HCT116 (cell line): Measurements from ENCODE around the gene MRAS.

Experiments used
- CBX3 ChIP-seq: IDR thresholded peaks from 2 replicates; pipeline ENCODE4 v1.6.1; 2012; ENCODE audit warnings: low read depth
- EZH2 ChIP-seq: fragments of 200-600 bp; sonication (generic); IDR thresholded peaks from 2 replicates; pipeline ENCODE4 v1.6.1; 2017; ENCODE audit warnings: antibody characterized with exemption, mixed run types
- FOSL1 ChIP-seq: IDR thresholded peaks from 2 replicates; pipeline ENCODE4 v1.6.1; 2012; ENCODE audit warnings: low read depth
- JUND ChIP-seq: IDR thresholded peaks from 2 replicates; pipeline ENCODE4 v1.6.1; 2012
- POLR2A ChIP-seq: IDR thresholded peaks from 2 replicates; pipeline ENCODE4 v1.7.0; 2011; ENCODE audit warnings: borderline replicate concordance; ENCODE audit not compliant: insufficient read depth, insufficient read length; ENCODE audit errors: extremely low read depth
- POLR2AphosphoS5 ChIP-seq: IDR thresholded peaks from 2 replicates; pipeline ENCODE4 v1.6.1; 2011; ENCODE audit warnings: mild to moderate bottlenecking, low read depth, low read length, moderate library complexity
- SP1 ChIP-seq: IDR thresholded peaks from 2 replicates; pipeline ENCODE4 v1.6.1; 2012; ENCODE audit warnings: low read depth
- ZFX ChIP-seq: fragments of 450-650 bp; IDR thresholded peaks from 2 replicates; pipeline ENCODE4 v1.6.1; 2017
- TF ChIP-seq, protein P1 (sequence below): IDR thresholded peaks from 2 replicates; pipeline ENCODE4 v1.6.1; 2012; ENCODE audit warnings: low read depth
- TF ChIP-seq, protein P2 (sequence below), 3 experiments: fragments of 200-600 bp in 1 of 3; sonication (generic) in 1 of 3; IDR thresholded peaks in 2 of 3; conservative IDR thresholded peaks in 1 of 3; 2 replicates each; pipeline ENCODE4 v1.5.1; 2012 to 2017; ENCODE audit warnings: low read depth in 2 of 3, low read length in 2 of 3, antibody characterized with exemption in 1 of 3, borderline replicate concordance in 1 of 3, control low read depth in 1 of 3, mild to moderate bottlenecking in 1 of 3, mixed read lengths in 1 of 3, mixed run types in 1 of 3, moderate library complexity in 1 of 3; ENCODE audit not compliant: insufficient read depth in 1 of 3
- TF ChIP-seq, protein P3 (sequence below): IDR thresholded peaks from 2 replicates; pipeline ENCODE4 v1.6.1; 2011; ENCODE audit warnings: mild to moderate bottlenecking, low read length, moderate library complexity; ENCODE audit not compliant: insufficient replicate concordance; ENCODE audit errors: extremely low read depth

DNA sequence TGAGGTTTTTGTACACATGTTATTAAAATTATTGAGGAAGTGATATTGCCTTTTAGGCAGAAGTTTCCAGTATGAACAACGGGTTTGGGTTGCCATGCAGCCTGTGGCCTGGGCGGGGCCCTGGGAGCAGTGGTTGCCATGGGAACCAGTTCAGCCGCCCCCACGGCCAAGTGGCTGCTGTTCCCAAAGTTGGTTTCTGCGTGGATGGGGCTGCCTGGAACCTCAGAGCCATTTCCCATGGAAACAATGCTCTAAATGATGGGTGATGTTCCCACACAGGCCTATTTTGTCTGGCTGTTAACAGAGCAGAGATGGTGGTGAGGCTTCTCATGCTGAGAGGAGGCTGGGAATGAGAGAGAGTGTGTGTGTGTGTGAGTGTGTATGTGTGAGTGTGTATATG, 19.5 kb downstream of the MRAS start:
- TF ChIP-seq, protein P1, sequence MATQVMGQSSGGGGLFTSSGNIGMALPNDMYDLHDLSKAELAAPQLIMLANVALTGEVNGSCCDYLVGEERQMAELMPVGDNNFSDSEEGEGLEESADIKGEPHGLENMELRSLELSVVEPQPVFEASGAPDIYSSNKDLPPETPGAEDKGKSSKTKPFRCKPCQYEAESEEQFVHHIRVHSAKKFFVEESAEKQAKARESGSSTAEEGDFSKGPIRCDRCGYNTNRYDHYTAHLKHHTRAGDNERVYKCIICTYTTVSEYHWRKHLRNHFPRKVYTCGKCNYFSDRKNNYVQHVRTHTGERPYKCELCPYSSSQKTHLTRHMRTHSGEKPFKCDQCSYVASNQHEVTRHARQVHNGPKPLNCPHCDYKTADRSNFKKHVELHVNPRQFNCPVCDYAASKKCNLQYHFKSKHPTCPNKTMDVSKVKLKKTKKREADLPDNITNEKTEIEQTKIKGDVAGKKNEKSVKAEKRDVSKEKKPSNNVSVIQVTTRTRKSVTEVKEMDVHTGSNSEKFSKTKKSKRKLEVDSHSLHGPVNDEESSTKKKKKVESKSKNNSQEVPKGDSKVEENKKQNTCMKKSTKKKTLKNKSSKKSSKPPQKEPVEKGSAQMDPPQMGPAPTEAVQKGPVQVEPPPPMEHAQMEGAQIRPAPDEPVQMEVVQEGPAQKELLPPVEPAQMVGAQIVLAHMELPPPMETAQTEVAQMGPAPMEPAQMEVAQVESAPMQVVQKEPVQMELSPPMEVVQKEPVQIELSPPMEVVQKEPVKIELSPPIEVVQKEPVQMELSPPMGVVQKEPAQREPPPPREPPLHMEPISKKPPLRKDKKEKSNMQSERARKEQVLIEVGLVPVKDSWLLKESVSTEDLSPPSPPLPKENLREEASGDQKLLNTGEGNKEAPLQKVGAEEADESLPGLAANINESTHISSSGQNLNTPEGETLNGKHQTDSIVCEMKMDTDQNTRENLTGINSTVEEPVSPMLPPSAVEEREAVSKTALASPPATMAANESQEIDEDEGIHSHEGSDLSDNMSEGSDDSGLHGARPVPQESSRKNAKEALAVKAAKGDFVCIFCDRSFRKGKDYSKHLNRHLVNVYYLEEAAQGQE, result no peak
- TF ChIP-seq, protein P2, sequence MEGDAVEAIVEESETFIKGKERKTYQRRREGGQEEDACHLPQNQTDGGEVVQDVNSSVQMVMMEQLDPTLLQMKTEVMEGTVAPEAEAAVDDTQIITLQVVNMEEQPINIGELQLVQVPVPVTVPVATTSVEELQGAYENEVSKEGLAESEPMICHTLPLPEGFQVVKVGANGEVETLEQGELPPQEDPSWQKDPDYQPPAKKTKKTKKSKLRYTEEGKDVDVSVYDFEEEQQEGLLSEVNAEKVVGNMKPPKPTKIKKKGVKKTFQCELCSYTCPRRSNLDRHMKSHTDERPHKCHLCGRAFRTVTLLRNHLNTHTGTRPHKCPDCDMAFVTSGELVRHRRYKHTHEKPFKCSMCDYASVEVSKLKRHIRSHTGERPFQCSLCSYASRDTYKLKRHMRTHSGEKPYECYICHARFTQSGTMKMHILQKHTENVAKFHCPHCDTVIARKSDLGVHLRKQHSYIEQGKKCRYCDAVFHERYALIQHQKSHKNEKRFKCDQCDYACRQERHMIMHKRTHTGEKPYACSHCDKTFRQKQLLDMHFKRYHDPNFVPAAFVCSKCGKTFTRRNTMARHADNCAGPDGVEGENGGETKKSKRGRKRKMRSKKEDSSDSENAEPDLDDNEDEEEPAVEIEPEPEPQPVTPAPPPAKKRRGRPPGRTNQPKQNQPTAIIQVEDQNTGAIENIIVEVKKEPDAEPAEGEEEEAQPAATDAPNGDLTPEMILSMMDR (IDR thresholded peaks at IDR 0.05 in 2 of 3, conservative IDR thresholded peaks at IDR 0.05 in 1 of 3; ENCODE audit: borderline replicate concordance in 1 of 3, insufficient read depth in 1 of 3, low read depth in 2 of 3, low read length in 2 of 3), result no peak
- TF ChIP-seq POLR2A, result no peak
- TF ChIP-seq SP1, result no peak
- TF ChIP-seq, protein P3, sequence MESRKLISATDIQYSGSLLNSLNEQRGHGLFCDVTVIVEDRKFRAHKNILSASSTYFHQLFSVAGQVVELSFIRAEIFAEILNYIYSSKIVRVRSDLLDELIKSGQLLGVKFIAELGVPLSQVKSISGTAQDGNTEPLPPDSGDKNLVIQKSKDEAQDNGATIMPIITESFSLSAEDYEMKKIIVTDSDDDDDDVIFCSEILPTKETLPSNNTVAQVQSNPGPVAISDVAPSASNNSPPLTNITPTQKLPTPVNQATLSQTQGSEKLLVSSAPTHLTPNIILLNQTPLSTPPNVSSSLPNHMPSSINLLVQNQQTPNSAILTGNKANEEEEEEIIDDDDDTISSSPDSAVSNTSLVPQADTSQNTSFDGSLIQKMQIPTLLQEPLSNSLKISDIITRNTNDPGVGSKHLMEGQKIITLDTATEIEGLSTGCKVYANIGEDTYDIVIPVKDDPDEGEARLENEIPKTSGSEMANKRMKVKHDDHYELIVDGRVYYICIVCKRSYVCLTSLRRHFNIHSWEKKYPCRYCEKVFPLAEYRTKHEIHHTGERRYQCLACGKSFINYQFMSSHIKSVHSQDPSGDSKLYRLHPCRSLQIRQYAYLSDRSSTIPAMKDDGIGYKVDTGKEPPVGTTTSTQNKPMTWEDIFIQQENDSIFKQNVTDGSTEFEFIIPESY, result no peak
- no peak for TF ChIP-seq EZH2
- no peak for TF ChIP-seq POLR2AphosphoS5
- no peak for TF ChIP-seq JUND
- TF ChIP-seq FOSL1, result no peak
- no peak for TF ChIP-seq ZFX
- TF ChIP-seq CBX3, result no peak
